ENCODE measurements around the gene CNPY4. TPM values are rescaled to one million over a fixed set of nuclear protein-coding genes. Genes with fewer than 3 reads are reported as not detected.

CNPY4 gene
- polyA plus RNA-seq, 1 donor (not counting 4 experiments of a cell fraction or from before 2014, with no cell fraction given), result 9.9 TPM

- Histone ChIP-seq H3K79me2 (ENCODE audit: control insufficient read depth, insufficient read depth, low read length) (no peaks in the 10 kb centered on the region), H3K9me1 (ENCODE audit: control insufficient read depth, extremely low read depth, insufficient read depth, low read length) (peaks cover 2% of the 10 kb centered on the region), H3K9ac (ENCODE audit: control insufficient read depth, extremely low read depth, insufficient read depth, low read length) (no peak overlapping the region), H3K27me3 (ENCODE audit: control insufficient read depth, extremely low read depth, insufficient read depth, low read length) (no peaks in the 10 kb centered on the region), H3K4me1 (ENCODE audit: control insufficient read depth, extremely low read depth, insufficient read depth, low read length) (peaks cover 27% of the 10 kb centered on the region), H3K9me3 (ENCODE audit: control insufficient read depth, low read depth, low read length) (no peaks in the 10 kb centered on the region), H4K20me1 (ENCODE audit: control insufficient read depth, extremely low read depth, insufficient read depth, low read length) (no peaks in the 10 kb centered on the region), H2AFZ (ENCODE audit: control insufficient read depth, low read length) (no peak overlapping the region), H3K36me3 (ENCODE audit: control insufficient read depth in 2 of 2, extremely low read depth in 1 of 2, insufficient read depth in 2 of 2, low read length in 2 of 2) (no peaks in the 10 kb centered on the region), H3K4me3 (ENCODE audit: control insufficient read depth in 2 of 3, extremely low read depth in 1 of 3, insufficient read depth in 2 of 3, low read depth in 1 of 3, low read length in 3 of 3) (no peak overlapping the region), H3K27ac (ENCODE audit: control insufficient read depth, insufficient read depth, low read length) (peak overlapping the region; percentile 17), H3K4me2 (ENCODE audit: control insufficient read depth, extremely low read depth, insufficient read depth, low read depth, low read length) (peak overlapping the region; percentile 77)
- FAIRE-seq (peak; percentile 73), DNase-seq (ENCODE audit: low read depth, low spot score) (no peak)
- dilution Hi-C loops (cut with MboI; ENCODE audit: extremely low pct_ligation_motif_present, low sequenced_read_pairs), result no loop called here
- TF ChIP-seq EZH2 (IDR thresholded peaks at IDR 0.05; ENCODE audit: low read length) (no peak), CTCF (optimal IDR thresholded peaks at IDR 0.05 in 1 of 3, IDR thresholded peaks at IDR 0.05 in 1 of 3, conservative IDR thresholded peaks at IDR 0.05 in 1 of 3; ENCODE audit: extremely low read depth in 1 of 3, insufficient read depth in 2 of 3, low read length in 3 of 3) (no peak)
Measured at GRCh38 chr7:100163006-100163531, 43.6 kb downstream of the CNPY4 start.

- no peak for FAIRE-seq
Measured at GRCh38 chr7:100163871-100164270, 44.4 kb downstream of the CNPY4 start.

More at GRCh38 chr7:100163871-100164270, 44.4 kb downstream of the CNPY4 start:
- H3K27ac ChIP-seq (ENCODE audit: control insufficient read depth, insufficient read depth, low read length), result no peak overlapping the region
- no peaks in the 10 kb centered on the region for H3K9me3 ChIP-seq (ENCODE audit: control insufficient read depth, low read depth, low read length)
- no peak overlapping the region for H3K4me2 ChIP-seq (ENCODE audit: control insufficient read depth, extremely low read depth, insufficient read depth, low read depth, low read length)
- dilution Hi-C loops (cut with MboI; ENCODE audit: extremely low pct_ligation_motif_present, low sequenced_read_pairs), result no loop called here
- H4K20me1 ChIP-seq (ENCODE audit: control insufficient read depth, extremely low read depth, insufficient read depth, low read length), result no peaks in the 10 kb centered on the region
- H3K9me1 ChIP-seq (ENCODE audit: control insufficient read depth, extremely low read depth, insufficient read depth, low read length), result peaks cover 2% of the 10 kb centered on the region
- H3K9ac ChIP-seq (ENCODE audit: control insufficient read depth, extremely low read depth, insufficient read depth, low read length), result no peak overlapping the region
- no peaks in the 10 kb centered on the region for H3K79me2 ChIP-seq (ENCODE audit: control insufficient read depth, insufficient read depth, low read length)
- no peaks in the 10 kb centered on the region for H3K27me3 ChIP-seq (ENCODE audit: control insufficient read depth, extremely low read depth, insufficient read depth, low read length)
- H3K4me1 ChIP-seq (ENCODE audit: control insufficient read depth, extremely low read depth, insufficient read depth, low read length), result peaks cover 32% of the 10 kb centered on the region
- H3K36me3 ChIP-seq (ENCODE audit: control insufficient read depth in 2 of 2, extremely low read depth in 1 of 2, insufficient read depth in 2 of 2, low read length in 2 of 2), result no peaks in the 10 kb centered on the region
- TF ChIP-seq CTCF (optimal IDR thresholded peaks at IDR 0.05 in 1 of 3, IDR thresholded peaks at IDR 0.05 in 1 of 3, conservative IDR thresholded peaks at IDR 0.05 in 1 of 3; ENCODE audit: extremely low read depth in 1 of 3, insufficient read depth in 2 of 3, low read length in 3 of 3) (no peak), EZH2 (IDR thresholded peaks at IDR 0.05; ENCODE audit: low read length) (no peak)
- H3K4me3 ChIP-seq (ENCODE audit: control insufficient read depth in 2 of 3, extremely low read depth in 1 of 3, insufficient read depth in 2 of 3, low read depth in 1 of 3, low read length in 3 of 3), result no peak overlapping the region
- no peak for DNase-seq (ENCODE audit: low read depth, low spot score)
- H2AFZ ChIP-seq (ENCODE audit: control insufficient read depth, low read length), result no peak overlapping the region
